Endothelial cell (in vitro differentiated cells): ENCODE results near the gene WWC2. TPM values are rescaled to one million over a fixed set of nuclear protein-coding genes. Genes with fewer than 3 reads are reported as not detected.

Source experiments
- DNase-seq: peaks from one replicate; pipeline ENCODE4 v3.0.0; 2021; ENCODE audit warnings: low spot score
- H3K27ac Mint-ChIP-seq: one replicate; pipeline ENCODE4 v1.8.0; 2021; ENCODE audit warnings: mixed read lengths, inconsistent platforms; ENCODE audit not compliant: unreplicated experiment
- H3K27me3 Mint-ChIP-seq: one replicate; pipeline ENCODE4 v1.8.0; 2021; ENCODE audit warnings: mild to moderate bottlenecking, moderate library complexity, mixed read lengths, inconsistent platforms; ENCODE audit not compliant: unreplicated experiment
- H3K36me3 Mint-ChIP-seq: one replicate; pipeline ENCODE4 v1.8.0; 2021; ENCODE audit warnings: mild to moderate bottlenecking, low read depth, mixed read lengths, inconsistent platforms; ENCODE audit not compliant: unreplicated experiment
- H3K4me1 Mint-ChIP-seq: one replicate; pipeline ENCODE4 v1.8.0; 2021; ENCODE audit warnings: mild to moderate bottlenecking, mixed read lengths, inconsistent platforms; ENCODE audit not compliant: unreplicated experiment
- H3K4me3 Mint-ChIP-seq: one replicate; pipeline ENCODE4 v1.8.0; 2021; ENCODE audit warnings: mild to moderate bottlenecking, mixed read lengths, inconsistent platforms; ENCODE audit not compliant: unreplicated experiment
- H3K9me3 Mint-ChIP-seq: one replicate; pipeline ENCODE4 v1.8.0; 2021; ENCODE audit warnings: mixed read lengths, inconsistent platforms; ENCODE audit not compliant: unreplicated experiment
- total RNA-seq: library from RNA; stranded (reverse); fragmentation: NEBNext Ultra II Directional; extraction: Animal tissue kit (Norgen Biotek cat#: 25700); gene quantifications from one replicate; pipeline ENCODE4 v1.2.1, GENCODE V29; 2021; ENCODE audit not compliant: unreplicated experiment
- TF ChIP-seq, protein P1 (sequence below): fragments of 200-600 bp; sonication (generic); IDR thresholded peaks from one replicate; pipeline ENCODE4 v1.5.0; 2021; ENCODE audit warnings: antibody characterized with exemption; ENCODE audit not compliant: unreplicated experiment

The WWC2 gene
- total RNA-seq, 1 donor from 2014 or later: 32.0 TPM

- Mint-ChIP-seq H3K27ac (peak overlapping the region; percentile 87), H3K36me3 (peaks cover 4% of the 10 kb centered on the region), H3K4me1 (peaks cover 20% of the 10 kb centered on the region), H3K27me3 (peaks cover 11% of the 10 kb centered on the region), H3K9me3 (no peaks in the 10 kb centered on the region), H3K4me3 (peak overlapping the region; percentile 92)
- no peak for DNase-seq
- TF ChIP-seq, protein P1, sequence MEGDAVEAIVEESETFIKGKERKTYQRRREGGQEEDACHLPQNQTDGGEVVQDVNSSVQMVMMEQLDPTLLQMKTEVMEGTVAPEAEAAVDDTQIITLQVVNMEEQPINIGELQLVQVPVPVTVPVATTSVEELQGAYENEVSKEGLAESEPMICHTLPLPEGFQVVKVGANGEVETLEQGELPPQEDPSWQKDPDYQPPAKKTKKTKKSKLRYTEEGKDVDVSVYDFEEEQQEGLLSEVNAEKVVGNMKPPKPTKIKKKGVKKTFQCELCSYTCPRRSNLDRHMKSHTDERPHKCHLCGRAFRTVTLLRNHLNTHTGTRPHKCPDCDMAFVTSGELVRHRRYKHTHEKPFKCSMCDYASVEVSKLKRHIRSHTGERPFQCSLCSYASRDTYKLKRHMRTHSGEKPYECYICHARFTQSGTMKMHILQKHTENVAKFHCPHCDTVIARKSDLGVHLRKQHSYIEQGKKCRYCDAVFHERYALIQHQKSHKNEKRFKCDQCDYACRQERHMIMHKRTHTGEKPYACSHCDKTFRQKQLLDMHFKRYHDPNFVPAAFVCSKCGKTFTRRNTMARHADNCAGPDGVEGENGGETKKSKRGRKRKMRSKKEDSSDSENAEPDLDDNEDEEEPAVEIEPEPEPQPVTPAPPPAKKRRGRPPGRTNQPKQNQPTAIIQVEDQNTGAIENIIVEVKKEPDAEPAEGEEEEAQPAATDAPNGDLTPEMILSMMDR: no peak
These were observed 1.2 kb downstream of the WWC2 start for GRCh38 chr4:183100298-183100599.

- Mint-ChIP-seq H3K36me3 (peaks cover 4% of the 10 kb centered on the region), H3K9me3 (no peaks in the 10 kb centered on the region), H3K27ac (no peak overlapping the region), H3K4me1 (peaks cover 16% of the 10 kb centered on the region), H3K27me3 (peaks cover 11% of the 10 kb centered on the region), H3K4me3 (peak overlapping the region; percentile 60)
- no peak for DNase-seq
- TF ChIP-seq, protein P1: no peak
These were observed 1.8 kb downstream of the WWC2 start for GRCh38 chr4:183100827-183101226.

- TF ChIP-seq, protein P1: no peak
- H3K36me3 Mint-ChIP-seq: peaks cover 1% of the 10 kb centered on the region
- no peak for DNase-seq
- no peaks in the 10 kb centered on the region for H3K9me3 Mint-ChIP-seq
- H3K27ac Mint-ChIP-seq: no peak overlapping the region
- H3K4me3 Mint-ChIP-seq: no peak overlapping the region
- H3K27me3 Mint-ChIP-seq: peaks cover 11% of the 10 kb centered on the region
- H3K4me1 Mint-ChIP-seq: peaks cover 12% of the 10 kb centered on the region
These were observed 3.0 kb downstream of the WWC2 start for GRCh38 chr4:183101956-183102480.

DNA sequence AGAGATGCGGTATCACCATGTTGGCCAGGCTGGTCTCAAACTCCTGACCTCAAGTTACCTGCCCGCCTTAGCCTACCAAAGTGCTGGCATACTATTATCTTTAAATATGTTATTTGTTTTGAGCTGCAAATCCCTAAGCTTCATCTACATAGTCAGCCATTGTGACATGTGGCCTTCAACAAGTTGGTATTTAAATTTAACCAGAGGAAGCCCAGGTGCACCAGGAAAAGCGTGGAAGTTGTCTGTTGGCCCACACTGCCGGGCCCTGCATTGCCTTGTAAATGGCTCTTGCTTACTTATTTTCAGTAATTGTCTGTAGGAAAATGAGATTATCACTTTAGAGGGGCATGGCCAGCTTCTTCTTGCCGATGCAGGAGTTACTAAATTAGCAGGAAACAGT is 6.0 kb downstream of the WWC2 start:
- TF ChIP-seq, protein P1: no peak
- no peak for DNase-seq
- Mint-ChIP-seq H3K36me3 (no peaks in the 10 kb centered on the region), H3K27me3 (peaks cover 4% of the 10 kb centered on the region), H3K27ac (no peak overlapping the region), H3K4me3 (no peak overlapping the region), H3K9me3 (no peaks in the 10 kb centered on the region), H3K4me1 (peaks cover 4% of the 10 kb centered on the region)

DNA sequence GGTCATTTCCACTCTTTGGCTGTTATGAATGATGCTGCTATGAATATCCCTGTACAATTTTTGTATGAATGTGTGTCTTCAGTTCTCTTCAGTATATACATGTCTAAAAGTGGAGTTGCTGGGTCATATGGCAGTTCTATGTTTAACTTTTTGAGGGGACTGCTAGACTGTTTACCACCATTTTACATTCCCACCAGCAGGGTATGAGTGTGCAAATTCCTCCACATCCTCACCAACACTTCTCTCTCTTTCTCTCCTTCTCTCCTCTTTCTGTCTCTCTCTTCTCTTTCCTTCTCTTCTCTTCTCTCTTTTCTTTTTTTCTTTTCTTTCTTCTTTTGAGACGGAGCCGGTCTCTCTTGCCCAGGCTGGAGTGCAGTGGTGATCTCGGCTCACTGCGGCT is 7.8 kb downstream of the WWC2 start:
- Mint-ChIP-seq H3K4me1 (peaks cover 3% of the 10 kb centered on the region), H3K27me3 (peaks cover 2% of the 10 kb centered on the region), H3K9me3 (no peaks in the 10 kb centered on the region), H3K4me3 (no peak overlapping the region), H3K27ac (no peak overlapping the region), H3K36me3 (no peaks in the 10 kb centered on the region)
- TF ChIP-seq, protein P1: no peak
- no peak for DNase-seq
